WTC11 (cell line): ENCODE data around the gene PLK4. TPM values are rescaled to one million over a fixed set of nuclear protein-coding genes. Genes with fewer than 3 reads are reported as not detected.

Source experiments
- ATAC-seq: fragments of 200-7000 bp; cut with Tn5 transposase; 2 replicates; pipeline ENCODE4 v1.10.0; 2021; ENCODE audit warnings: mild to moderate bottlenecking, moderate library complexity
- CTCF ChIA-PET: fragments of 300-600 bp; sonication (Branson Sonifier 250); formaldehyde crosslinking; loops from one replicate; lab custom pipeline; 2021; ENCODE audit warnings: antibody characterized with exemption; lab: Charles Lee
- POLR2A ChIA-PET: fragments of 350-600 bp; sonication (Branson Sonifier 250); formaldehyde crosslinking; loops from one replicate; lab custom pipeline; 2021; ENCODE audit warnings: antibody characterized with exemption; lab: Charles Lee
- DNase-seq: peaks from one replicate; pipeline ENCODE4 v3.0.0; 2021; ENCODE audit warnings: low spot score
- H3K27ac Mint-ChIP-seq: 2 replicates; pipeline ENCODE4 v1.8.0; 2021; ENCODE audit warnings: mixed read lengths
- H3K27me3 Mint-ChIP-seq: 2 replicates; pipeline ENCODE4 v1.8.0; 2021; ENCODE audit warnings: low read depth, mild to moderate bottlenecking, moderate library complexity, mixed read lengths
- H3K36me3 Mint-ChIP-seq: 2 replicates; pipeline ENCODE4 v1.8.0; 2021; ENCODE audit warnings: mixed read lengths
- H3K4me1 Mint-ChIP-seq: 2 replicates; pipeline ENCODE4 v1.8.0; 2022; ENCODE audit warnings: mixed read lengths
- H3K4me3 Mint-ChIP-seq: 2 replicates; pipeline ENCODE4 v1.8.0; 2021; ENCODE audit warnings: mild to moderate bottlenecking, moderate library complexity, mixed read lengths
- H3K9me3 Mint-ChIP-seq: 2 replicates; pipeline ENCODE4 v1.8.0; 2021; ENCODE audit warnings: mixed read lengths
- CREM ChIP-seq: sonication (generic); formaldehyde crosslinking; IDR thresholded peaks from 2 replicates; pipeline ENCODE4 v1.8.1; 2022; ENCODE audit warnings: mild to moderate bottlenecking, missing genetic modification reagents, moderate library complexity
- E2F4 ChIP-seq: sonication (generic); formaldehyde crosslinking; IDR thresholded peaks from 2 replicates; pipeline ENCODE4 v1.8.1; 2022; ENCODE audit warnings: low read depth, mild to moderate bottlenecking, moderate library complexity, missing genetic modification reagents, borderline replicate concordance
- ELF4 ChIP-seq: sonication (generic); formaldehyde crosslinking; IDR thresholded peaks from 2 replicates; pipeline ENCODE4 v1.8.1; 2022; ENCODE audit warnings: low read depth, mild to moderate bottlenecking, moderate library complexity, missing genetic modification reagents
- ESRRA ChIP-seq: sonication (generic); formaldehyde crosslinking; IDR thresholded peaks from 2 replicates; pipeline ENCODE4 v1.8.1; 2022; ENCODE audit warnings: mild to moderate bottlenecking, missing genetic modification reagents, borderline replicate concordance
- GTF2I ChIP-seq: fragments of 250-450 bp; sonication (Bioruptor Pico); conservative IDR thresholded peaks from 2 replicates; pipeline ENCODE4 v1.4.0; 2021; ENCODE audit warnings: mild to moderate bottlenecking
- JUN ChIP-seq: sonication (generic); formaldehyde crosslinking; IDR thresholded peaks from 2 replicates; pipeline ENCODE4 v1.8.0; 2023; ENCODE audit warnings: mild to moderate bottlenecking, missing genetic modification reagents
- MAX ChIP-seq: sonication (generic); formaldehyde crosslinking; IDR thresholded peaks from 2 replicates; pipeline ENCODE4 v1.8.0; 2022; ENCODE audit warnings: mild to moderate bottlenecking, missing genetic modification reagents
- NFE2L1 ChIP-seq: sonication (generic); formaldehyde crosslinking; IDR thresholded peaks from 2 replicates; pipeline ENCODE4 v1.8.1; 2023; ENCODE audit warnings: missing genetic modification reagents
- OVOL2 ChIP-seq: fragments of 250-450 bp; sonication (Bioruptor Pico); IDR thresholded peaks from 2 replicates; pipeline ENCODE4 v1.9.0; 2021; ENCODE audit warnings: mild to moderate bottlenecking, borderline replicate concordance
- SMAD3 ChIP-seq: sonication (generic); formaldehyde crosslinking; IDR thresholded peaks from 2 replicates; pipeline ENCODE4 v1.8.0; 2022; ENCODE audit warnings: missing genetic modification reagents, mild to moderate bottlenecking, borderline replicate concordance
- STAT6 ChIP-seq: sonication (generic); formaldehyde crosslinking; conservative IDR thresholded peaks from 2 replicates; pipeline ENCODE4 v1.8.1; 2023; ENCODE audit warnings: mild to moderate bottlenecking, low read depth, missing genetic modification reagents, moderate library complexity
- TCF7 ChIP-seq: sonication (generic); formaldehyde crosslinking; IDR thresholded peaks from 2 replicates; pipeline ENCODE4 v1.8.0; 2022; ENCODE audit warnings: mild to moderate bottlenecking, low read depth, missing genetic modification reagents, moderate library complexity
- ZNF138 ChIP-seq: sonication (generic); formaldehyde crosslinking; conservative IDR thresholded peaks from 2 replicates; pipeline ENCODE4 v1.8.1; 2022; ENCODE audit warnings: mild to moderate bottlenecking, moderate library complexity, missing genetic modification reagents
- ZNF219 ChIP-seq: sonication (generic); formaldehyde crosslinking; IDR thresholded peaks from 2 replicates; pipeline ENCODE4 v1.8.0; 2023; ENCODE audit warnings: missing genetic modification reagents, mild to moderate bottlenecking, borderline replicate concordance
- ZNF263 ChIP-seq: sonication (generic); formaldehyde crosslinking; IDR thresholded peaks from 2 replicates; pipeline ENCODE4 v1.8.1; 2022; ENCODE audit warnings: low read depth, mild to moderate bottlenecking, moderate library complexity, missing genetic modification reagents
- ZNF317 ChIP-seq: sonication (generic); formaldehyde crosslinking; IDR thresholded peaks from 2 replicates; pipeline ENCODE4 v1.8.1; 2023; ENCODE audit warnings: low read depth, mild to moderate bottlenecking, moderate library complexity, missing genetic modification reagents, borderline replicate concordance
- total RNA-seq: library from RNA; stranded (reverse); gene quantifications from 3 replicates; pipeline ENCODE4 v1.2.3, GENCODE V29; 2021
- TF ChIP-seq, protein P1 (sequence below): sonication (generic); formaldehyde crosslinking; IDR thresholded peaks from 2 replicates; pipeline ENCODE4 v1.8.0; 2022; ENCODE audit warnings: mild to moderate bottlenecking, missing genetic modification reagents
- TF ChIP-seq, protein P2 (sequence below): fragments of 250-450 bp; sonication (Bioruptor Pico); IDR thresholded peaks from 2 replicates; pipeline ENCODE4 v1.9.0; 2021; ENCODE audit warnings: mild to moderate bottlenecking

PLK4 gene
- total RNA-seq, 1 experiment from 2014 or later = 37.8 TPM

- POLR2A ChIA-PET = no interaction called here
- Mint-ChIP-seq H3K9me3 (peaks cover 35% of the 10 kb centered on the region), H3K27me3 (no peaks in the 10 kb centered on the region), H3K4me3 (no peak overlapping the region), H3K27ac (peak overlapping the region; percentile 92), H3K4me1 (peaks cover 38% of the 10 kb centered on the region), H3K36me3 (peaks cover 25% of the 10 kb centered on the region)
- no peak for TF ChIP-seq ZNF219
- TF ChIP-seq ELF4 = no peak
- no peak for TF ChIP-seq CREM (CRISPR knock-in tag)
- TF ChIP-seq ZNF317 (CRISPR knock-in tag) = no peak
- TF ChIP-seq, protein P1, sequence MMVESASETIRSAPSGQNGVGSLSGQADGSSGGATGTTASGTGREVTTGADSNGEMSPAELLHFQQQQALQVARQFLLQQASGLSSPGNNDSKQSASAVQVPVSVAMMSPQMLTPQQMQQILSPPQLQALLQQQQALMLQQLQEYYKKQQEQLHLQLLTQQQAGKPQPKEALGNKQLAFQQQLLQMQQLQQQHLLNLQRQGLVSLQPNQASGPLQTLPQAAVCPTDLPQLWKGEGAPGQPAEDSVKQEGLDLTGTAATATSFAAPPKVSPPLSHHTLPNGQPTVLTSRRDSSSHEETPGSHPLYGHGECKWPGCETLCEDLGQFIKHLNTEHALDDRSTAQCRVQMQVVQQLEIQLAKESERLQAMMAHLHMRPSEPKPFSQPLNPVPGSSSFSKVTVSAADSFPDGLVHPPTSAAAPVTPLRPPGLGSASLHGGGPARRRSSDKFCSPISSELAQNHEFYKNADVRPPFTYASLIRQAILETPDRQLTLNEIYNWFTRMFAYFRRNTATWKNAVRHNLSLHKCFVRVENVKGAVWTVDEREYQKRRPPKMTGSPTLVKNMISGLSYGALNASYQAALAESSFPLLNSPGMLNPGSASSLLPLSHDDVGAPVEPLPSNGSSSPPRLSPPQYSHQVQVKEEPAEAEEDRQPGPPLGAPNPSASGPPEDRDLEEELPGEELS (CRISPR knock-in tag) = no peak
- no peak for TF ChIP-seq SMAD3 (CRISPR knock-in tag)
- no peak for TF ChIP-seq E2F4 (CRISPR knock-in tag)
- no peak for TF ChIP-seq JUN (CRISPR knock-in tag)
- no peak for TF ChIP-seq ZNF138 (CRISPR knock-in tag)
- TF ChIP-seq NFE2L1 (CRISPR knock-in tag) = no peak
- no peak for TF ChIP-seq GTF2I (CRISPR knock-in tag)
- TF ChIP-seq STAT6 (CRISPR knock-in tag) = no peak
- TF ChIP-seq ESRRA (CRISPR knock-in tag) = no peak
- no peak for TF ChIP-seq TCF7 (CRISPR knock-in tag)
- no peak for TF ChIP-seq OVOL2 (CRISPR knock-in tag)
- TF ChIP-seq MAX (CRISPR knock-in tag) = no peak
- TF ChIP-seq, protein P2, sequence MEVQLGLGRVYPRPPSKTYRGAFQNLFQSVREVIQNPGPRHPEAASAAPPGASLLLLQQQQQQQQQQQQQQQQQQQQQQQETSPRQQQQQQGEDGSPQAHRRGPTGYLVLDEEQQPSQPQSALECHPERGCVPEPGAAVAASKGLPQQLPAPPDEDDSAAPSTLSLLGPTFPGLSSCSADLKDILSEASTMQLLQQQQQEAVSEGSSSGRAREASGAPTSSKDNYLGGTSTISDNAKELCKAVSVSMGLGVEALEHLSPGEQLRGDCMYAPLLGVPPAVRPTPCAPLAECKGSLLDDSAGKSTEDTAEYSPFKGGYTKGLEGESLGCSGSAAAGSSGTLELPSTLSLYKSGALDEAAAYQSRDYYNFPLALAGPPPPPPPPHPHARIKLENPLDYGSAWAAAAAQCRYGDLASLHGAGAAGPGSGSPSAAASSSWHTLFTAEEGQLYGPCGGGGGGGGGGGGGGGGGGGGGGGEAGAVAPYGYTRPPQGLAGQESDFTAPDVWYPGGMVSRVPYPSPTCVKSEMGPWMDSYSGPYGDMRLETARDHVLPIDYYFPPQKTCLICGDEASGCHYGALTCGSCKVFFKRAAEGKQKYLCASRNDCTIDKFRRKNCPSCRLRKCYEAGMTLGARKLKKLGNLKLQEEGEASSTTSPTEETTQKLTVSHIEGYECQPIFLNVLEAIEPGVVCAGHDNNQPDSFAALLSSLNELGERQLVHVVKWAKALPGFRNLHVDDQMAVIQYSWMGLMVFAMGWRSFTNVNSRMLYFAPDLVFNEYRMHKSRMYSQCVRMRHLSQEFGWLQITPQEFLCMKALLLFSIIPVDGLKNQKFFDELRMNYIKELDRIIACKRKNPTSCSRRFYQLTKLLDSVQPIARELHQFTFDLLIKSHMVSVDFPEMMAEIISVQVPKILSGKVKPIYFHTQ (CRISPR knock-in tag) = no peak
- TF ChIP-seq ZNF263 (CRISPR knock-in tag) = no peak
- DNase-seq = no peak
- CTCF ChIA-PET = no interaction called here
- ATAC-seq = peak; percentile 56
Observed at GRCh38 chr4:127856813-127857447, 23.8 kb upstream of the PLK4 start.
